OCI-LY7 (cell line): ENCODE data around the gene GPR183.

ENCODE experiments used
- CTCF ChIP-seq: fragments of 200-600 bp; sonication (generic); conservative IDR thresholded peaks from 2 replicates; pipeline ENCODE4 v1.5.1; 2014; ENCODE audit warnings: mild to moderate bottlenecking, antibody characterized with exemption, low read length, moderate library complexity, mixed read lengths
- EZH2phosphoT487 ChIP-seq: fragments of 200-600 bp; sonication (generic); IDR thresholded peaks from 2 replicates; pipeline ENCODE4 v1.6.1; 2018; ENCODE audit warnings: low read depth, borderline replicate concordance, mild to moderate bottlenecking, mixed run types, antibody characterized with exemption, low read length, moderate library complexity, mixed read lengths

GRCh38 chr13:99299920-99300341 lies 7.3 kb downstream of the GPR183 start:
- TF ChIP-seq CTCF (no peak), EZH2phosphoT487 (no peak)
